ENCODE results near the gene ZNF235.
"Not testable (repeated sequence)": the region's sequence is repeated elsewhere in the genome, so short reads cannot be mapped to it uniquely, and the experiment has no call there.

ZNF235 gene

GRCh38 chr19:44304659-44305193 is at the start of gene ZNF235:
Gene ZNF235 (minus strand): TSS chr19:44305025. CDS start chr19:44303404, 1,621 bp downstream.
- DNase-seq (ENCODE audit: low read depth): peak; percentile 98

DNA sequence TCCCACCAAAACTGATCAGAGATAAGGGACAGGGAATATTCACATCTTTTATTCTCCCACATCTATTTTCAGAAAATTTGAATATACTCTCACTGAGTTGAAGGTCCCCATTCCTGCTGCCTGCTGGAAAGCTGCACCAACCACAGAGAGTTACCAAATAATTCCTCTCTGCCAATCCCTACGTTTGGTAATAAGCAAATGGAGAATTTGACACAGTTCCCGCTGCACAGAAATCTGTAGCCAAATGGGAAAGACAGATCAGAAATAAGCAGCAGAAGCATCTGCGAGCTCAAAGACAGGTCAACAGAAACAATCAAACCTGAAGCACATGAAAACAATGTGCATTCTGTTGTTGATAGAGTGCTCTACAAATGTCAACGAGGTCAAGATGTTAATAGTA is 41.7 kb upstream of the ZNF235 start:
- no peak for DNase-seq (ENCODE audit: low read depth)

GRCh38 chr19:44345959-44346358 is 41.1 kb upstream of the ZNF235 start:
- DNase-seq (ENCODE audit: low read depth): no peak

GRCh38 chr19:44344255-44344654 is 39.4 kb upstream of the ZNF235 start:
- DNase-seq (ENCODE audit: low read depth): no peak

DNA sequence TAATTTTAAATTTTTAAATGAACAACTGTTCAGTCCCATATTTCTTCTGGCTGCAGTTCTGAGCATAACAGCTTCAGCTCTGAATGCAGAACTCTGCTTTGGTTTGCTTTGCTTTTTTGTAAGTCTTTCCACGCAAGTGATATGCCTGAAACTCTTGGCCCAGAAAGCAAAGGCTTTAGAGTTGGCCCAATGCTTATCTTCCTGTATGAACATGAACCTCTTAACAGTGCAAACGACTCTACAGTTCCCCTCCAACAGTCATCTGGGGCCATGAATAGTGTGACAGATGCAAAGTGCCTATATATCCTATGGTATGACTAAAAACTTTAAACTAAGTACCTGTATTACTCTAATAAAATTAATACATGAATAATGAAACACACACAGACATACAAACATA is 37.0 kb upstream of the ZNF235 start:
- no peak for DNase-seq (ENCODE audit: low read depth)

DNA sequence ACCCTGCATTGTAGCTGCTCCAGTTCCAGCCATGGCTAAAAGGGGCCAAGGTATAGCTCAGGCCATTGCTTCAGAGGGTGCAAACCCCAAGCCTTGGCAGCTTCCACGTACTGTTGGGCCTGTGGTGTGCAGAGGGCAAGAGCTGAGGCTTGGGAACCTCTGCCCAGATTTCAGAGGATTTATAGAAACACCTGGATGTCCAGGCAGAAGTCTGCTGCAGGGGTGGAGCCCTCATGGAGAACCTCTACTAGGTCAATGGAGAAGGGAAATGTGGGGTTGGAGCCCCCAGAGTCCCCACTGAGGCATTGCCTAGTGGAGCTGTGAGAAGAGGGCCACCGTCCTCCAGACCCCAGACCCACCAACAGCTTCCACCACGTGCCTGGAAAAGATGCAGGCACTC is 29.8 kb upstream of the ZNF235 start:
- not testable (repeated sequence) for DNase-seq (ENCODE audit: low read depth)

- no peak for DNase-seq (ENCODE audit: low read depth)
These were observed 27.3 kb upstream of the ZNF235 start for GRCh38 chr19:44332145-44332544.

- DNase-seq (ENCODE audit: low read depth): no peak
These were observed 11.1 kb upstream of the ZNF235 start for GRCh38 chr19:44315883-44316282.

- no peak for DNase-seq (ENCODE audit: low read depth)
These were observed 8.4 kb upstream of the ZNF235 start for GRCh38 chr19:44313231-44313630.

GRCh38 chr19:44308011-44308410 is 3.2 kb upstream of the ZNF235 start:
- DNase-seq (ENCODE audit: low read depth): peak; percentile 61

DNA sequence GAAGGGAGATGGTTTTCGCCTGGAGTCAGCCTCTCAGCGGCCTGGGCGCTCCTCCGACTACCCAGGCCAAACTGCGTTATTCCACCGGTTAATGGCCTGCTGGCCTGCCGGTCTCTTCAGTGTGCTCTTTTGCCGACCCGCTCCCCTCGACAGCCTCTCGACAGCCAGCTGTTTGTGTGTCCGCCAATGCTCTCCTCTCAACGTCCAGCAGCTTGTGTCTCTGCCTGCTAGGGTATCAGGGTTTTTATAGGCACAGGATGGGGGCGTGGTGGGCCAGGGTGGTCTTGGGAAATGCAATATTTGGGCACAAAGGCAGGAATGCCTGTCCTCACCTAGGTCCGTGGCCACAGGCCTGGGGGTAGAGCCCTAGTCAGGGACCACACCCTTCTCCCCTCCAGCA is 1.5 kb upstream of the ZNF235 start:
- no peak for DNase-seq (ENCODE audit: low read depth)

- DNase-seq (ENCODE audit: low read depth): no peak
These were observed 632 bp upstream of the ZNF235 start for GRCh38 chr19:44305457-44305856.

GRCh38 chr19:44303976-44304568 is 753 bp downstream of the ZNF235 start:
- peak; percentile 43 for DNase-seq (ENCODE audit: low read depth)

- no peak for DNase-seq (ENCODE audit: low read depth)
These were observed 1.5 kb downstream of the ZNF235 start for GRCh38 chr19:44303320-44303719.

DNA sequence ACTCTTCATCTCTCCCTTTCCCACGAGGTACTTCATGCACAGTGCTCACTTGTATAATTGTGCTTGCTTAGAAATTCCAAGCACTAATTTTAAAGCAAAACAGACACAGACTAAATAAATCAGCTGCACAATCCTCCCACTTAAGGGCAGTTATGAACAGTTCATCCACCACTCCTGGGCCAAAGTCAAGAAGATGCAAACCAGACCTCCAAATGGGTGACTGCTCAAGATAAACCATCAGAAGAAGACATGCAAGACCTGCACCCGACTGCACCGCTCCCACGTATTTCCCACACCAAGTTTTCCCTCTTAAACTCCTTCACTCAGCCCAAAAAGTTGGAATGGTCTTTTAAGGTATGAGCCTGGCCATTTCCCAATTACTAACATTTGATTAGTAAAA is 19.9 kb downstream of the ZNF235 start:
- DNase-seq (ENCODE audit: low read depth): peak; percentile 73

DNA sequence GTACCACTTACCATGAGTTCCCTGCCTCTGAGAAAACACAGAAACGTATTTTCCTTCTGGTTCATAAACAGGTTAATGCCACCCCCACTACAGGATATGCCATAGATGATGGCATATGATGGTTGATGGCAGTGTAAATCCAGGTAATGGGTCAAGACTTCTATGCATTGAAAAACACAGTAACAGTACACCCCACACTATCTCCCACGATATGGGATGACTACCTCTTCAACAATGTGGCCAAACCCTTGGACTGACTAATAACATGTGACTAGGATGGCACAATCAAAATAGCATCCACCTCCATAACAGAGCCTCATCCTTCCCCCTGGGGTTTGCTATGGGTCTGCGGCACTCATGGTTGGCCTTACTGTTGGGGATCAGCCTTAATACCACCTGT is 22.0 kb downstream of the ZNF235 start:
- peak; percentile 15 for DNase-seq (ENCODE audit: low read depth)

DNA sequence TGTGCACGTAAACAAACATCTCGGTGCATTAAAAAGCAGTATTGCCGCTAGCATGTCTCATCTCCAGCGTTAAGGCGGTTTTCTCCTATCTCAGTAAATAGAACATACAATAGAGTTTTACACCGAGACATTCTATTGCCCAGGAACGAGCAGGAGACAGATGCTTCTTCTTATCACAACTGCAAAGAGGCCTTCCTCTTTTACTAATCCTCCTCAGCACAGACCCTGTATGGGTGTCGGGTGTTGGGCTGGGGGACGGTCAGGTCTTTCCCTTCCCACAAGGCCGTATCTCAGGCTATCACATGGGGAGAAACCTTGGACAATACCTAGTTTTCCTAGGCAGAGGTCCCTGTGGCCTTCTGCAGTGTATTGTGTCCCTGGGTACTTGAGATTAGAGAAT is 23.9 kb downstream of the ZNF235 start:
- no peak for DNase-seq (ENCODE audit: low read depth)

- no peak for DNase-seq (ENCODE audit: low read depth)
These were observed 26.6 kb downstream of the ZNF235 start for GRCh38 chr19:44278181-44278690.

DNA sequence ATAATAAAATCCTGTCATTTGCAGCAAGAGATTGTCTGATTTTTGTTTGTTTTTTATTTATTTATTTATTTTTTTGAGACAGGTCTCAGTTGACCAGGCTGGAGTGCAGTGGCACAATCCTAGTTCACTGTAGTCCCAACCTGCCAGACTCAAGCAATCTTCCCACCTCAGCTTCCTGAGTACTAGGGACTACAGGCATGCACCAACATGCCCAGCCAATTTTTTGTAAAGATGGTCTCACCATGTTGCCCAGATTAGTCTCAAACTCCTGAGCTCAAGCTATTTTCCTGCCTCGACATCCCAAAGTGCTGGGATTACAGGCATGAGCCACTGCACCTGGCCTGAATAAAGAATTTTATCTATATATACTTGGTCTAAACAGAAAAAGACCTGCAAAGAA is 27.5 kb downstream of the ZNF235 start:
- no peak for DNase-seq (ENCODE audit: low read depth)

DNA sequence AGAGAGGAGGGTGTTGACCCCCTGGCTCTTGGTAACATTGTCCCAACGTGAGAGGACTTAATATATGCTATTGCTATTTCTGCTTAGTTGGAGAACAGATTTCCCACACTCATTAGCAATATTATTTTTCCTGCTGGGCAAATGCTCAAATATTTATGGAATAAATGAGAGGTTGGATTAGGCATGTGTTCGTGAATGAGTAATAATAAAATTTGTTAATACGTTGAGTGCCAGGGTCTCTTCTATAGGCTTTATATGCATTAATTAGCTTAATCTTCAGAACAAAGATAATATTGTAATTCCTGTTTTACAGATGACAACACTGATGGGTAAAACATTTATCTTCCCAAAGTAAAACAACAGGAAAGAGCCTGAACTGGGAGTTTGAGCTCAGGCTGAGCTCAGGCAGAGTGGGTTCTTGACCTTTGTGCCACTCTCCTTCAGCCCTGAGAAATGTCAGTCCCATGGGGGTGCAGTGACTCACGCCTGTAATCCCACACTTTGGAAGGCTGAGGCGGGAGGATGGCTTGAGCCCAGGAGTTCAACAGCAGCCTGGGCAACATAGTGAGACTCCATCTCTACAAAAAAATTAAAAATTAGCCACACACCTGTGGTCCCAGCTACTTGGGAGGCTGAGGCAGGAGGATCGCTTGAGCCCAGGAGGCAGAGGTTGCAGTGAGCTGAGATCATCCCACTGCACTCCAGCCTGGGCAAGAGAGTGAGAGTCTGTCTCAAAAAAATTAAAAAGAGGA is 44.0 kb downstream of the ZNF235 start:
- DNase-seq (ENCODE audit: low read depth): no peak

DNA sequence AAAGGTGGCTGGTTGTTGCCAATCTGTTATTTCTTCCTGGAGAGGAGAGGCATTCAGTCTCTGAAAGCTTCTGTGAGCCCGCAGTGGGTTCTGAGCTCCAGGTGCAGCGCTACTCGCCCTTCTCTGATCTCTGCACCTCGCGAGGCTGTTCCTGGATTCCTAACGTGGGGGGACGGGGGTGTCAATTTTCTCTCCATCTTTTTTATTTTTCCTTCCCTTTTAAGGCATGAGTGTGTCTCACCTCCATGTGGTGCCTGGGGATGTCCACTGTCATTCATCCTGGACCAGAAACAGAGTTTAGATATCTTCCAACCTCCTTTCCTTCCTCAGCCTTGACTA is 44.5 kb downstream of the ZNF235 start:
- no peak for DNase-seq (ENCODE audit: low read depth)

DNA sequence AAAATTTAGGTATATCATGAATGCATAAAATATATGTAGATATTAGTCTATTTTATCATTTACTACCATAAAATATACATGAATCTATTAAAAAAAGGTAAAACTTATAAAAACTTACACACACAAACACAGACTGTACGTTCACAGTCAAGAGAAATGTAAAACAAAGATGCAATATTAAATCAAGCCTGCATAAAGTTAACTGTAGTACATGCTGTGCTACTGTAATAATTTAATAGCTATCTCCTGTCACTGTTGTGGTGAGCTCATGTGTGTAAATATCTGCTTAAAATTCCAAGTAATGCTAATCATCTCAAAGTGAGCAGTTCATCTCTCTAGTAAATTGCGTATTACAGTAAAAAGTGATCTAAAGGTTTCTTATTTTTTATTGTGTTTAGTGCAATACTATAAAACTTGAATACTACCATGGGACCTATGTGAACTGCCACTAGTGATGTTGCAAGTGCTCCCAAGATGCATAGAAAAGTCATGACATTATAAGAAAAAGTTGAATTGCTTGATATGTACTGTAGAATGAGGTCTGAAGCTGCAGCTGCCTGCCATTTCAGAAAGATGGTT is 45.9 kb downstream of the ZNF235 start:
- DNase-seq (ENCODE audit: low read depth): peak; percentile 48

DNA sequence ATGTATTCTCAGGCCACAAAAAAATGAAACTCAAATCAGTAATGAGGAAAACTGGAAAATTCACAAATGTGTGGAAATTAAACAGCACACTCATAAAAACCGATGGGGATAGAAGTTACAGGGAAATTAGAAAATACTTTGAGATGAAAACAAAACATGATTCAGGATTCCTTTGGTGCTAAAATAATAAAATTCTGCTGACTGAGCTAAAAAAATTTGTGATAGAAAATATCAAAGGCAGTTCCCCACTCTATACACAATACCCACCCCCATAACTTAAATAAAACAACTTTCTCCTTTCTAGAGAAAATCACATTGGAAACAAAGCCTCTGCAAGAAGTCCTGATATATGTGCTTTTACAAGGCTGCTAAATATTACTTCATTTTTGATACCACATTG is 46.7 kb downstream of the ZNF235 start:
- no peak for DNase-seq (ENCODE audit: low read depth)

All from amniotic epithelial cell (primary cell).